Activated gamma-delta T cell treated with Interleukin-2 at 50 U/mL for 16 hours (primary cell): ENCODE measurements around the gene KRT28.
"Not testable (repeated sequence)": the region's sequence is repeated elsewhere in the genome, so short reads cannot be mapped to it uniquely, and the experiment has no call there.

Source experiments
- DNase-seq: peaks from one replicate; pipeline ENCODE4 v3.0.0-alpha.2; 2020

Gene KRT28

DNA sequence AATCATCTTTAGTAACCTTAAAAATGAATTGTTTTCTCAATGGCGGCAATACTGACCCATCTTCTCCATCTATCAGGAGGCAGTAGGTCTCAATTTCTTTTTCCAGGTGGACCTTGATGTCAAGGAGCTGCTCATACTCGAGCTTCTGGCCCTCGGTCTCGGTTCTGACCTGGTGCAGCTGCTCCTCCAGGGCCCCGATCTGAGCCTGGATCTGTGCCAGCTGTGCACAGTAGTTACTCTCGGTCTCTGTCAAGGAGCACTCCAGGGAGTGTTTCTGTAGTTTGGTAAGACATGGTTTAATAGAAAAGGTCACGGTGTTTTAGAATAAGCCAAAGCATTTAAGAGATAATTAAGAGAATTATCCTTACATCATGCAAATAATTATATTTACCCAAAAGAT, 22.3 kb downstream of the KRT28 start:
- no peak for DNase-seq

- no peak for DNase-seq
Measured at GRCh38 chr17:40775945-40776344, 23.8 kb downstream of the KRT28 start.

DNA sequence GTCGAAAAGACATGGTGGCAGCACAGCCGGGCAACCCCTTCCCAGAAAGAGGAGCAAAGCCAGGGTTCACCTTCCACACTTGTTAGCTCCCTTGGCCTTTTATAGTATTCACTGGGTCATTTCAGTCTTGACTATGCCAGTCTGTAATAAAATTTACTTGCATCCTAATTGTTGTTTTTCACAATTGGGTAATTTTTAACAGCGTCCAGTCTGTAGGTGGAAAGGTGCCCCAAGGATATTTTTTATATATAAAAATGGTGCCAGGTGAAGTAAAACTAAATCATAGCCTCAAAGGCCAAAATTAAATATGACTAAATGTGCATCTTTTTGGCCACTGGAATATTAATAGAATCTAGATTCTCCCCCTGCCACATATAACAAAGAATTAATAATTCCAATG, 27.7 kb downstream of the KRT28 start, which contains the start of gene KRT26:
KRT26 (minus strand) TSS at position 101 of the 400 bp plus-strand sequence; CDS start at position 13, 88 bp downstream.
- no peak for DNase-seq

GRCh38 chr17:40765657-40766056, 34.1 kb downstream of the KRT28 start:
- no peak for DNase-seq

DNA sequence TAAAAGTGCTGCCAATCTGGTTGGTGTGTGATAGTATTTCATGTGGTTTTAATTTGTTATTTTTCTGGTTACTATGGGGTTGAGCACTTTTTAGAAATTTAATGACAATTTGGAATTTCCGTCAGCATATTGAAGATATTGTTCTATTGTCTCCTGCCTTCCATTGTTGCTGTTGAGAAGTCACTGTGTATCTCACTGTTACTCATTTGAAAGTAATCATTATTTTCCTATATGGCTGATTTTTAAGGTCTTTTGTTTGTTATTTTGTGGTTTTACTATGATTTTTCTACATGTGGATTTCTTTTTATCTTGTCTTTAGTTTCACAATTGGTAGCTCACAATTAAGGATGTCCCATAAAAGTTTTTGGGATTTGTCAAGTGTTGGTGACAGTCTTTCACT, 36.0 kb downstream of the KRT28 start:
- DNase-seq, result no peak

DNA sequence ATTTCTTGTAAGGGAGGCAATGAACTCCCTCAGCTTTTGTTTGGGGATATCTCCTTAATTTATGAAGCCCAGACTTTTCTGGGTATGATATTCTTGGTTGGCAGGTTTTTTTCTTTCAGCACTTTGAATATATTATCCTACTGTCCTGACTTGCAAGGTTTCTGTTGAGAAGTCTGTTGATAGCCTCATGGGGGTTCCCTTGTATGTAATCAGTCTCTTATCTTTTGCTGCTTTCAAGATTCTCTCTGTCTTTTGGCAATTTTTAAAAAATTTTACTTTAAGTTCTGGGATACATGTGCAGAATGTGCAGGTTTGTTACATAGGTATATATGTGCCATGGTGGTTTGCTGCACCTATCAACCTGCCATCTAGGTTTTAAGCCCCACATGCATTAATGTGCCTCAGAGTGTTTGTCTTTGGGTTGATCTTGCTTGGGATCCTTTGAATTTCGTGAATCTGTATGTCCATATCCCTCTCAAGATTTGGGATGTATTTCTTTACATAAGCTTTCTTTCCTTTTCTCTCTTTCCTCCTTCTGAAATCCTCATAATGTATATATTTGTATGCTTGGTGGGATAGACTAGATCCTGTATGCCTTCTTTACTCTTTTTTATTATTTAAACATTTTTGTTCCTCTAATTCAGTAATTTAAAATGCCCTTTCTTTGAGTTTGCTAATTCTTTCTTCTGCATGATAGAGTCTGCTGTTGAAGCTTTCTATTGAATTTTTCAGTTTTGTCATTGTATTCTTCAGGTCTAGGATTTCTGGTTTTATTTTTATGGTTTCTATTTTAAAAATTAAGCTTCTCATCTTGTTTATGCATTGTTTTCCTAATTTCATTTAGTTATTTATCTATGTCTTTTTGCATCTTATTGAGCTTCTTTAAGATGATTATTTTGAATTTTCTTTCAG, 39.4 kb downstream of the KRT28 start:
- no peak for DNase-seq

DNA sequence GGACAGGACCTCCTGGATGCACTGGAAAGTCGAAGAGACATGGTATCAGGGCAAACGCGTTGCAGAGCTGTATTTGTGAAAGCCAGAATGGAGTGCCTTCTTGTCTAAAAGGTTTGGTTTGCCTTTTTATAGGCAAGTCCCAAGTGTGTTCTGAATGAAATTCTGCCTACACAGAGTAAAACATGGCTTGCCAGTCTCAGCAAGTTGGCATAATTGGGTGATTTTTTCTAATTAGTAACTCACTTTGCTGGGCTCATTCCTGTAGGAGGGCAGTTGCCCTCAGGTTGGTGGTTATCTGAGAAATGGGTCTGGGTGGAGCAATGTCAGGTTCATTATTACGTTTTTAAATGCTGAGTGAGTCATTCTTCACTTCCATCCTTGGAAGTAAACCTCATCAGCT, 44.5 kb downstream of the KRT28 start, which contains the start of gene KRT25:
KRT25 (minus strand) TSS at position 101 of the 400 bp plus-strand sequence; CDS start at position 41, 60 bp downstream.
- DNase-seq, result no peak

GRCh38 chr17:40753804-40754203, 46.0 kb downstream of the KRT28 start:
- DNase-seq, result no peak

- no peak for DNase-seq
Measured at GRCh38 chr17:40751065-40751464, 48.7 kb downstream of the KRT28 start.

GRCh38 chr17:40750391-40750790, 49.4 kb downstream of the KRT28 start:
- DNase-seq, result no peak

- not testable (repeated sequence) for DNase-seq
Measured at GRCh38 chr17:40748666-40749065, 51.1 kb downstream of the KRT28 start.
